Brain microvascular endothelial cell (primary cell): ENCODE measurements around the gene TBXAS1.

Source experiments
- DNase-seq: peaks from one replicate; pipeline ENCODE4 v3.0.0-alpha.2; 2020
- H3K27ac ChIP-seq: fragments of 250-450 bp; sonication (Bioruptor Pico); 2 replicates; pipeline ENCODE4 v1.5.1; 2020; ENCODE audit warnings: mild to moderate bottlenecking, moderate library complexity
- H3K27me3 ChIP-seq: fragments of 250-450 bp; sonication (Bioruptor Pico); replicated peaks from 2 replicates; pipeline ENCODE4 v1.5.1; 2020; ENCODE audit warnings: mild to moderate bottlenecking
- H3K36me3 ChIP-seq: fragments of 250-450 bp; sonication (Bioruptor Pico); replicated peaks from 2 replicates; pipeline ENCODE4 v1.5.1; 2020; ENCODE audit warnings: mild to moderate bottlenecking
- H3K4me3 ChIP-seq: 2 replicates; pipeline ENCODE4 v1.5.1; 2011; ENCODE audit warnings: low read depth, mild to moderate bottlenecking, control low read depth, low read length, moderate library complexity
- in situ Hi-C: cut with HindIII; loops from 2 replicates; pipeline ENCODE4 v1.10.0; 2017; ENCODE audit warnings: low sequenced_read_pairs, low pct_ligation_motif_present
- TF ChIP-seq, protein P1 (sequence below): IDR thresholded peaks from 2 replicates; pipeline ENCODE4 v1.5.1; 2011; ENCODE audit warnings: low read depth, mild to moderate bottlenecking, moderate library complexity, low read length, control low read depth, inconsistent platforms; ENCODE audit errors: missing control alignments

Gene TBXAS1

DNA sequence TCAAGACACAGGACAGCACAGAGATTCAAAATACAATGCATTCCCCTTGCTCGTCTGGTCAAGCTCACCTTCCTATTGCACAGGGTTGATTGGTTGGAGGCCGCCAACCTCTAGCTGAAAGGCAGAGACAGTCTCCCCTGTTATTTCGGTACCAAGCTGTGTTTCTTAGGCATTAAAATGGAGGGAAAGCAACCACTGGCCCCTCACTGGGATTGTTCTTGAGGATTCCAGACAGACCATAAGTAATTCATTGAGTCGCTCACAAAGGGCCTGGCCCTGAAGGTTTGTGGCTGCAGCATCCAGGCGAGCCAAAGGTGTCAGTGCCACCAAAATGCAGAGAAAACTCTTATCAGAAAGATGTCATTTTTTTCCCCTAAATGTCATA lies 152.4 kb downstream of the TBXAS1 start:
- Histone ChIP-seq H3K4me3 (no peak overlapping the region), H3K27me3 (peaks cover 2% of the 10 kb centered on the region), H3K36me3 (no peaks in the 10 kb centered on the region), H3K27ac (no peak overlapping the region)
- in situ Hi-C loops, result no loop called here
- TF ChIP-seq, protein P1, sequence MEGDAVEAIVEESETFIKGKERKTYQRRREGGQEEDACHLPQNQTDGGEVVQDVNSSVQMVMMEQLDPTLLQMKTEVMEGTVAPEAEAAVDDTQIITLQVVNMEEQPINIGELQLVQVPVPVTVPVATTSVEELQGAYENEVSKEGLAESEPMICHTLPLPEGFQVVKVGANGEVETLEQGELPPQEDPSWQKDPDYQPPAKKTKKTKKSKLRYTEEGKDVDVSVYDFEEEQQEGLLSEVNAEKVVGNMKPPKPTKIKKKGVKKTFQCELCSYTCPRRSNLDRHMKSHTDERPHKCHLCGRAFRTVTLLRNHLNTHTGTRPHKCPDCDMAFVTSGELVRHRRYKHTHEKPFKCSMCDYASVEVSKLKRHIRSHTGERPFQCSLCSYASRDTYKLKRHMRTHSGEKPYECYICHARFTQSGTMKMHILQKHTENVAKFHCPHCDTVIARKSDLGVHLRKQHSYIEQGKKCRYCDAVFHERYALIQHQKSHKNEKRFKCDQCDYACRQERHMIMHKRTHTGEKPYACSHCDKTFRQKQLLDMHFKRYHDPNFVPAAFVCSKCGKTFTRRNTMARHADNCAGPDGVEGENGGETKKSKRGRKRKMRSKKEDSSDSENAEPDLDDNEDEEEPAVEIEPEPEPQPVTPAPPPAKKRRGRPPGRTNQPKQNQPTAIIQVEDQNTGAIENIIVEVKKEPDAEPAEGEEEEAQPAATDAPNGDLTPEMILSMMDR, result no peak
- no peak for DNase-seq

DNA sequence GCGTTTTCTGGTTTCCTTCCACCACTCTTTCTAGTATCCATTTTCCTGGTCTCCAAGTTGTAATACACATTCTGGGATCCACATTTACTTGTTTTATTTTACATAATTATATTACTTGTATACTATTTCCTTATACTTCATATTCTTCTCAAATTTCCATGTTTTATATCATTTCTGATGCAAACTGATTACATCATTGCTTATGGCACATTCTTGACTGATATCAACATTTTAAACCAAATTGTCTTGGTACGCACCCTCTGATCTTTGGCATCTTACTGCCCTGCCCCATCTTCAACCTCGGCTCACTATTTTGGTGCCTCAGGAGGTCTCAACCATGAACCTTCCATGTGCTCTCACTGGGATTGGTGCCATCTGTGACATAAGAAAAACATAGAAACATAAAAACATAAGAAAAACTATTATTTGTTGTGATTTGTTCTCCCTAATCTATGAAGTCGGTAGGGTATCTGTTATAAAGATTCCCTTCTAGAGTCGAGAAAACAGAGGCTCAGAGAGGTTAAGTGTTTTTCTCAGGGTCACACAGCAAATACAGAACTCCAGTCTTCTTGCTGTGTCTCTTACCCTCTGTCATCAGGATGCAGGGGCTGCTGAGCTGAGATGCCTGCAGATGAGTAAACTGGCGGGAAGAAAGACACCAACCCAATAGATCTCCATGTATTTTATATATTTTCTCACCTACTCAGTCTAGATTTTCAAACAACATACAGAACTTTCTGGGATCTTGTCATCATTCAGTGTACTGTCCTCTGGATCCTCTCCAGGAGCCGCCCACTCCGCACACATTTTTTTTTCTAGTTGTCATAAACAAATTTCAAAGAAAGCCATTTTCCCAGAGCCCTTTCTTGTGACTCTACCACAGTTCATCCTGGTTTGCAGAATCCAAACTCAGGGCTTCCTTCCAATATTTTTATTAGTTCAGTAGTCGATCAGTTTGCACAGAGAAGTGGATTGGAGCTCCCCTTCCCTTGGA lies 154.2 kb downstream of the TBXAS1 start:
- DNase-seq, result no peak
- Histone ChIP-seq H3K36me3 (no peaks in the 10 kb centered on the region), H3K27me3 (peaks cover 2% of the 10 kb centered on the region), H3K4me3 (no peak overlapping the region), H3K27ac (no peak overlapping the region)
- TF ChIP-seq, protein P1, result no peak
- in situ Hi-C loops, result no loop called here

DNA sequence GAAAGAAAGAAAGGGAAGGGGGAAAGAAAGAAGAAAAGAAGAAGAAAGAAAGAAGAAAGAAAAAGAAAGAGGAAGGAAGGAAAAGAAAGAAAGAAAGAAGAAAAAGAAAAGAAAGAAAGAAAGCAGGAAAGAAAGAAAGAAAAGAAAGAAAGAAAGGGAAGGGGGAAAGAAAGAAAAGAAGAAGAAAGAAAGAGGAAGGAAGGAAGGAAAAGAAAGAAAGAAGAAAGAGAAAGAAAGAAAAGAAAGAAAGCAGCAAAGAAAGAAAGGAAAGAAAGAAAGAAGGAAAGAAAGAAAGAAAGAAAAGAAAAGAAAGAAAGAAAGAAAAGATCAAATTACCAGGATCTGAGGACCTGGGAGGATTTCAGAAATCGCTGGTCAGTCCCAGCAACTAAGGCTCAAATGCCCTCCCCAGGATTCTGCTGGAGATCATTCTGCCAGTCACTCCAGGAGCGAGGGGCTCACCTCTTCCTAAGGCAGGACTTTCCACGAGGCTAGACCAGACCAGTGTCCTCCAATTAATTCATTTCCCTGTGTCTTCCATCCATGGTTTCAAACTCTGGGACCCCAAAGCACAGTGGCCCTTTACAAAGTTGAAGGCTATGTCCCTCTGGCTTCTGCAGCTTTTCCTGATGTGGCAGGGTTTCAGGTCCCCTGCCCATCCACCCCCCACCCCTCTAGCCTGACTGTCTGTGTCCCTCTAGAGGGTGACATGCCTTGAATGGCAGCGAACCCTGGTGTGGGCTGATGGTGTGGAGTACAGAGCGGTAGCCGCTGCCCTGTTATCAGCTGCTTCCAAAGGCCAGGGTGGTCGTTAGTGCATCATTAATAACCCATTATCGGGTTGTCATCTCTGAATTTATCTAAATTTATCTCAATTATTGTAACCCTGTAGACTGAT lies 155.8 kb downstream of the TBXAS1 start:
- no peak overlapping the region for H3K27ac ChIP-seq
- no peaks in the 10 kb centered on the region for H3K36me3 ChIP-seq
- in situ Hi-C loops, result no loop called here
- H3K27me3 ChIP-seq, result peaks cover 2% of the 10 kb centered on the region
- H3K4me3 ChIP-seq, result no peak overlapping the region
- TF ChIP-seq, protein P1, result no peak
- no peak for DNase-seq

- H3K27me3 ChIP-seq, result peaks cover 2% of the 10 kb centered on the region
- H3K36me3 ChIP-seq, result no peaks in the 10 kb centered on the region
- no peak overlapping the region for H3K27ac ChIP-seq
- no peak for DNase-seq
- TF ChIP-seq, protein P1, result no peak
- no peak overlapping the region for H3K4me3 ChIP-seq
- in situ Hi-C loops, result no loop called here
Observed at GRCh38 chr7:139985811-139986210, 156.7 kb downstream of the TBXAS1 start.

DNA sequence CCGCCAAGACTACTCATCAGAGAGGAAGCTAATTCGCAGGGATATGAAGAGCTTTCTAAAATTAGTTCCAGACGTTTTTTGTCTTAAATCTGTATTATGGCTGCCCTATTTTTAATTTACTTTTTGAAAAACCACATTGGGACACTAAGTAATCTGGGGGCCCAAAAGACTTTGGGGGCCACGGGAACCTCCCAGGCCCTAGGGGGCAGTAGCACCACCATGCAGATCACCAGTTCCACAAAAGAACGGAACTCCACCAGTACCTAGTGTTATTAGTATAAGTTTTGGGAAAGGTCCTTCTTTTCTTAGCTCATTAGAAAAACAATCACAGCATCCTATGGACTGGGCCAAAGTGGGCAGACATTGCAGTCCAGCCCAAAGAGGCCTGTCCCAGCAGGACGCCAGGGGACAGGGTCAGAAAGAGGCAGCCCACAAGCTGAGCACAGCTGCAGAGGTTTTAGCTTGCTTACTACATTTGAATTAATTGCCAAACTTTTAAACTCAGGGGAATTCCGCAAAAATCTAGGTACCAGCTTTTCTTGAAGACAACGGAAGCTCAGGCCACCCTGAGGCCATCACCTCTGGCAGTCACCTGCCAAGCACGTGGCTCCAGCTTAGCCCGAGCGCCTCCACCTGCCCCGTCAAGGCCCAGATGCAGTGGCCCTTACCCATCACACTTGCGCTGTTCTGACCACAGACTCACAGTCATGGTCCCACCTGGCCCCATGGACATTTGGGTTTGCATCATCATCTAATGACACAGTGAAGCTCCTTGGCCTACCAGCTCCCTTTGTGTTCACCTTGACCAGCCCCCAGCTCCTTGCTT lies 158.8 kb downstream of the TBXAS1 start:
- H3K27me3 ChIP-seq, result peaks cover 2% of the 10 kb centered on the region
- in situ Hi-C loops, result no loop called here
- no peak for DNase-seq
- no peak overlapping the region for H3K4me3 ChIP-seq
- TF ChIP-seq, protein P1, result peak; percentile 25
- H3K36me3 ChIP-seq, result no peaks in the 10 kb centered on the region
- no peak overlapping the region for H3K27ac ChIP-seq
